Adrenal gland (tissue), 5 donors: ENCODE results near the gene SNX5.

Experiments used
- CTCF ChIP-seq, 6 experiments: fragments of 450-650 bp in 4 of 6; fragments of 200-600 bp in 2 of 6; sonication (generic) in 1 of 6; IDR thresholded peaks; 1 replicate in 5 of 6; 2 replicates in 1 of 6; pipeline versions ENCODE4 v1.5.1 to v1.8.0; 2016 to 2021; ENCODE audit warnings: antibody characterized with exemption in 6 of 6, mild to moderate bottlenecking in 2 of 6, moderate library complexity in 1 of 6
- POLR2A ChIP-seq, 2 donors: fragments of 450-650 bp; IDR thresholded peaks; one replicate each; pipeline ENCODE4 v1.6.1; 2017; ENCODE audit warnings: antibody characterized with exemption in 2 of 2, mild to moderate bottlenecking in 2 of 2, moderate library complexity in 1 of 2
- donor health status: DM: no; HTN: no; CAD: no.

GRCh38 chr20:17892189-17892938 is 76.2 kb downstream of the SNX5 start:
- TF ChIP-seq CTCF (IDR thresholded peaks at IDR 0.05) = no peak
- TF ChIP-seq POLR2A (IDR thresholded peaks at IDR 0.05) = no peak
